ENCODE measurements around the gene ANKMY1. TPM values are rescaled to one million over a fixed set of nuclear protein-coding genes. Genes with fewer than 3 reads are reported as not detected.

ANKMY1 gene
- total and polyA plus RNA-seq, 2 of the 13 experiments (the other 11 are each of a cell fraction or from before 2014, with no cell fraction given), result 11.7 to 18.8 TPM

DNA sequence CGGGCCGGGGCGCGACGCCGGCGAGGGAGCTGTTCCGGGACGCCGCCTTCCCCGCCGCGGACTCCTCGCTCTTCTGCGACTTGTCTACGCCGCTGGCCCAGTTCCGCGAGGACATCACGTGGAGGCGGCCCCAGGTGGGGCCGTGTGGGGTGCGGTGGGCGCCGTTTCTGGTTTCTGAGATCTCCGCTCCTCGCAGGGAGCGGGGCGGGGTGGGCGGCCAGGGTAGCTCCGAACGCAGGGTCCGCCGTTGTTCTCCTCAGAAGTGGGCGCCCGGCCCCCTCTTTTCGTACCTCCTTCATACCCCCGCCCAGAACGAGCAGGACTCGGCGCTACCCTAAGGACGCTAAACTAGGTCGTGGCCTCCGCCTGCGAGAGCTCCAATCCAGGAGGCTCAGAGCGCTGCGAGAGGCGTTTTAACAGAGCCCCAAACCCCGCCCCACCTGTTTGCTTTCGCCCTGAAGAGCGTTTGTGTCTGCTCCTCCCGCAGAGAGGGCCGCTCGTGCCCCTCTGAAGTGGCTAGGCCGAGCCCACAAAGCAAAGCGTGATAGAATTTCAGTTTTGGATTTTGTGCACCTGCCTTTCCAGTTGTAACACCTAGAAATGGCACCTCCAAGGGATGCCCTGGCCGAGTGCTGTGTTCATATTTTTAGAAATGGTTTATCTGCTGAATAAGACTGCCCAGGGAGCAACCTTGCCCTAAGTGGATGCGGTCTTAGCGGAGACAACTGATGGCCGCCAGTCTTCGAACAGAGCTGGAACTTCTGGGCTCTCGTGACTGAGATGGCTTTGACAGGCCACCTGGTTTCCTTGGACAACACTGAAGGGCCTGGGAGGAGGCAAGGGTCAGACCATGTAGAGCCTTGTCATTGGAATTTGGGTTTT lies 29.4 kb upstream of the ANKMY1 start (continued):
- TF ChIP-seq ZFP36L1 (CRISPR knock-in tag; IDR thresholded peaks at IDR 0.05) (no peak; the same call in 1 of the 2 replicates), SALL1 (CRISPR knock-in tag; IDR thresholded peaks at IDR 0.05) (no peak), ZNF510 (CRISPR knock-in tag; IDR thresholded peaks at IDR 0.05; ENCODE audit: low read depth) (peak; percentile 48; the same call in 1 of the 2 replicates), MXI1 (IDR thresholded peaks at IDR 0.05; ENCODE audit: borderline replicate concordance, low read depth, low read length) (no peak; the same call in 2 of the 3 replicates), NFRKB (IDR thresholded peaks at IDR 0.05) (no peak), ZNF563 (CRISPR knock-in tag; IDR thresholded peaks at IDR 0.05) (no peak), MTA1 (CRISPR knock-in tag; IDR thresholded peaks at IDR 0.05; ENCODE audit: borderline replicate concordance) (no peak), ZNF782 (CRISPR knock-in tag; IDR thresholded peaks at IDR 0.05; ENCODE audit: borderline replicate concordance) (0 out of 2 replicates have a peak, but pooled peaks have one; percentile 75), RXRA (CRISPR knock-in tag; IDR thresholded peaks at IDR 0.05) (peak; percentile 18; the same call in 1 of the 2 replicates), ZNF674 (CRISPR knock-in tag; IDR thresholded peaks at IDR 0.05; ENCODE audit: low read depth) (peak; percentile 67; the same call in 1 of the 2 replicates), ZNF678 (CRISPR knock-in tag; IDR thresholded peaks at IDR 0.05) (no peak), PAX8 (CRISPR knock-in tag; IDR thresholded peaks at IDR 0.05; ENCODE audit: borderline replicate concordance) (0 out of 2 replicates have a peak, but pooled peaks have one; percentile 82)
- TF ChIP-seq, protein P1, sequence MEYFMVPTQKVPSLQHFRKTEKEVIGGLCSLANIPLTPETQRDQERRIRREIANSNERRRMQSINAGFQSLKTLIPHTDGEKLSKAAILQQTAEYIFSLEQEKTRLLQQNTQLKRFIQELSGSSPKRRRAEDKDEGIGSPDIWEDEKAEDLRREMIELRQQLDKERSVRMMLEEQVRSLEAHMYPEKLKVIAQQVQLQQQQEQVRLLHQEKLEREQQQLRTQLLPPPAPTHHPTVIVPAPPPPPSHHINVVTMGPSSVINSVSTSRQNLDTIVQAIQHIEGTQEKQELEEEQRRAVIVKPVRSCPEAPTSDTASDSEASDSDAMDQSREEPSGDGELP (IDR thresholded peaks at IDR 0.05; ENCODE audit: borderline replicate concordance, low read depth), result no peak
- TF ChIP-seq, protein P2, sequence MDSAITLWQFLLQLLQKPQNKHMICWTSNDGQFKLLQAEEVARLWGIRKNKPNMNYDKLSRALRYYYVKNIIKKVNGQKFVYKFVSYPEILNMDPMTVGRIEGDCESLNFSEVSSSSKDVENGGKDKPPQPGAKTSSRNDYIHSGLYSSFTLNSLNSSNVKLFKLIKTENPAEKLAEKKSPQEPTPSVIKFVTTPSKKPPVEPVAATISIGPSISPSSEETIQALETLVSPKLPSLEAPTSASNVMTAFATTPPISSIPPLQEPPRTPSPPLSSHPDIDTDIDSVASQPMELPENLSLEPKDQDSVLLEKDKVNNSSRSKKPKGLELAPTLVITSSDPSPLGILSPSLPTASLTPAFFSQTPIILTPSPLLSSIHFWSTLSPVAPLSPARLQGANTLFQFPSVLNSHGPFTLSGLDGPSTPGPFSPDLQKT (CRISPR knock-in tag; IDR thresholded peaks at IDR 0.05; ENCODE audit: borderline replicate concordance), result no peak
- TF ChIP-seq, protein P3, sequence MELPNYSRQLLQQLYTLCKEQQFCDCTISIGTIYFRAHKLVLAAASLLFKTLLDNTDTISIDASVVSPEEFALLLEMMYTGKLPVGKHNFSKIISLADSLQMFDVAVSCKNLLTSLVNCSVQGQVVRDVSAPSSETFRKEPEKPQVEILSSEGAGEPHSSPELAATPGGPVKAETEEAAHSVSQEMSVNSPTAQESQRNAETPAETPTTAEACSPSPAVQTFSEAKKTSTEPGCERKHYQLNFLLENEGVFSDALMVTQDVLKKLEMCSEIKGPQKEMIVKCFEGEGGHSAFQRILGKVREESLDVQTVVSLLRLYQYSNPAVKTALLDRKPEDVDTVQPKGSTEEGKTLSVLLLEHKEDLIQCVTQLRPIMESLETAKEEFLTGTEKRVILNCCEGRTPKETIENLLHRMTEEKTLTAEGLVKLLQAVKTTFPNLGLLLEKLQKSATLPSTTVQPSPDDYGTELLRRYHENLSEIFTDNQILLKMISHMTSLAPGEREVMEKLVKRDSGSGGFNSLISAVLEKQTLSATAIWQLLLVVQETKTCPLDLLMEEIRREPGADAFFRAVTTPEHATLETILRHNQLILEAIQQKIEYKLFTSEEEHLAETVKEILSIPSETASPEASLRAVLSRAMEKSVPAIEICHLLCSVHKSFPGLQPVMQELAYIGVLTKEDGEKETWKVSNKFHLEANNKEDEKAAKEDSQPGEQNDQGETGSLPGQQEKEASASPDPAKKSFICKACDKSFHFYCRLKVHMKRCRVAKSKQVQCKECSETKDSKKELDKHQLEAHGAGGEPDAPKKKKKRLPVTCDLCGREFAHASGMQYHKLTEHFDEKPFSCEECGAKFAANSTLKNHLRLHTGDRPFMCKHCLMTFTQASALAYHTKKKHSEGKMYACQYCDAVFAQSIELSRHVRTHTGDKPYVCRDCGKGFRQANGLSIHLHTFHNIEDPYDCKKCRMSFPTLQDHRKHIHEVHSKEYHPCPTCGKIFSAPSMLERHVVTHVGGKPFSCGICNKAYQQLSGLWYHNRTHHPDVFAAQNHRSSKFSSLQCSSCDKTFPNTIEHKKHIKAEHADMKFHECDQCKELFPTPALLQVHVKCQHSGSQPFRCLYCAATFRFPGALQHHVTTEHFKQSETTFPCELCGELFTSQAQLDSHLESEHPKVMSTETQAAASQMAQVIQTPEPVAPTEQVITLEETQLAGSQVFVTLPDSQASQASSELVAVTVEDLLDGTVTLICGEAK (IDR thresholded peaks at IDR 0.05), result no peak
- TF ChIP-seq, protein P3 (CRISPR knock-in tag; IDR thresholded peaks at IDR 0.05), result peak; percentile 49

Measured in HepG2 (cell line).